ENCODE results near the gene ASB15. TPM values are rescaled to one million over a fixed set of nuclear protein-coding genes. Genes with fewer than 3 reads are reported as not detected.

The ASB15 gene
- total and polyA plus RNA-seq, 2 of the 8 experiments (the other 6 are each of a cell fraction or from before 2014, with no cell fraction given): not detected

GRCh38 chr7:123629281-123629680, 27.7 kb downstream of the ASB15 start:
- Histone ChIP-seq H4K20me1 (replicated peaks in 1 of 2; ENCODE audit: control insufficient read depth in 1 of 2, insufficient read depth in 2 of 2, low read length in 2 of 2) (no peaks in the 10 kb centered on the region), H3K79me1 (ENCODE audit: low read depth, low read length) (no peaks in the 10 kb centered on the region), H2BK12ac (ENCODE audit: low read depth, low read length) (no peak overlapping the region), H3K9ac (replicated peaks in 1 of 4; ENCODE audit: extremely low read depth in 1 of 4, low read depth in 3 of 4, low read length in 3 of 4) (no peak overlapping the region), H3K4me1 (replicated peaks in 1 of 4; ENCODE audit: control insufficient read depth in 3 of 4, insufficient read depth in 4 of 4, low read length in 3 of 4) (no peaks in the 10 kb centered on the region; a peak in 1 of 7 replicates), H3K4me2 (ENCODE audit: insufficient read depth in 1 of 2, low read depth in 2 of 2, low read length in 2 of 2) (no peak overlapping the region), H3K56ac (replicated peaks; ENCODE audit: insufficient read length, low read depth, low read length) (no peak overlapping the region), H3K36me3 (ENCODE audit: control insufficient read depth in 2 of 4, insufficient read depth in 4 of 4, low read length in 3 of 4) (no peaks in the 10 kb centered on the region), H3K4me3 (ENCODE audit: extremely low read depth in 1 of 4, insufficient read depth in 2 of 4, low read depth in 3 of 4, low read length in 4 of 4) (no peak overlapping the region), H2BK5ac (ENCODE audit: low read depth, low read length) (no peak overlapping the region), H3K14ac (ENCODE audit: insufficient read length) (no peak overlapping the region), H3K9me3 (ENCODE audit: insufficient read depth in 2 of 2, low read depth in 1 of 2, low read length in 1 of 2) (no peaks in the 10 kb centered on the region), H3K18ac (ENCODE audit: extremely low read depth, low read length) (no peak overlapping the region), H3K23me2 (ENCODE audit: low read depth, low read length) (no peaks in the 10 kb centered on the region), H2BK20ac (ENCODE audit: low read length) (no peak overlapping the region), H4K91ac (replicated peaks; ENCODE audit: insufficient read length, low read length) (no peak overlapping the region), H2BK15ac (ENCODE audit: low read length) (no peak overlapping the region), H2AK5ac (ENCODE audit: low read depth, low read length) (no peak overlapping the region), H3K27ac (ENCODE audit: low read depth, low read length) (no peak overlapping the region), H3K79me2 (ENCODE audit: control insufficient read depth in 1 of 2, insufficient read depth in 2 of 2, low read length in 2 of 2) (no peaks in the 10 kb centered on the region), H4K5ac (ENCODE audit: insufficient read length, low read depth, low read length) (no peak overlapping the region), H2AFZ (ENCODE audit: low read length) (no peak overlapping the region), H3K4ac (replicated peaks; ENCODE audit: insufficient read length, low read depth, low read length) (no peak overlapping the region), H2BK120ac (replicated peaks; ENCODE audit: low read depth, low read length) (no peak overlapping the region), H4K8ac (ENCODE audit: extremely low read depth, insufficient read depth, low read length) (no peak overlapping the region), H3K23ac (ENCODE audit: insufficient read length) (no peak overlapping the region), H3K27me3 (replicated peaks in 1 of 4; ENCODE audit: control insufficient read depth in 3 of 4, extremely low read depth in 1 of 4, insufficient read depth in 3 of 4, low read length in 3 of 4) (no peaks in the 10 kb centered on the region)
- no peak for DNase-seq (ENCODE audit: low read depth in 1 of 2, low spot score in 2 of 2)
- CTCF ChIA-PET (ENCODE audit: partially characterized antibody): interaction anchor here (0.6 to 1.2 kb wide), 3 partner anchors 15 to 265 kb away, joined by 3 read pairs; no protein-coding TSS in a partner anchor
- no peak for FAIRE-seq
- 92% methylated on average over 1 of the region's 1 CpG; no CpG with 5 or more reads in 1 of the 2 experiments for WGBS, 2 experiments (ENCODE audit: extremely low coverage in 1 of 2, insufficient coverage in 1 of 2, insufficient read length in 1 of 2, insufficient replicate concordance in 2 of 2, low coverage in 1 of 2, low lambda C conversion rate in 2 of 2, missing lambda C conversion rate in 1 of 2)
- no peak for TF ChIP-seq TAF1 (IDR thresholded peaks at IDR 0.05; ENCODE audit: low read depth, low read length)
- no peak for TF ChIP-seq SP4 (IDR thresholded peaks at IDR 0.05; ENCODE audit: low read length)
- no peak for TF ChIP-seq ATF2 (IDR thresholded peaks at IDR 0.05; ENCODE audit: low read length)
- no peak for TF ChIP-seq RNF2 (IDR thresholded peaks at IDR 0.05; ENCODE audit: borderline replicate concordance, low read depth, low read length, missing control alignments, poor library complexity, severe bottlenecking)
- TF ChIP-seq E2F6 (IDR thresholded peaks at IDR 0.05): no peak
- no peak for TF ChIP-seq RBBP5 (IDR thresholded peaks at IDR 0.05; ENCODE audit: borderline replicate concordance, low read depth, low read length)
- no peak for TF ChIP-seq CHD2 (IDR thresholded peaks at IDR 0.05; ENCODE audit: low read length)
- TF ChIP-seq YY1 (IDR thresholded peaks at IDR 0.05; ENCODE audit: low read depth, low read length): no peak
- no peak for TF ChIP-seq KDM4A (IDR thresholded peaks at IDR 0.05; ENCODE audit: low read depth, low read length, severe bottlenecking)
- no peak for TF ChIP-seq NRF1 (IDR thresholded peaks at IDR 0.05; ENCODE audit: low read depth, low read length)
- no peak for TF ChIP-seq PHF8 (conservative IDR thresholded peaks at IDR 0.05; ENCODE audit: low read depth, low read length)
- no peak for TF ChIP-seq BCL11A (IDR thresholded peaks at IDR 0.05; ENCODE audit: low read depth in 2 of 2, low read length in 2 of 2)
- POLR2A ChIA-PET (ENCODE audit: partially characterized antibody): no interaction called here
